A172 (cell line): Measurements from ENCODE around the gene ASCC3. TPM values are rescaled to one million over a fixed set of nuclear protein-coding genes. Genes with fewer than 3 reads are reported as not detected.
"Not testable (repeated sequence)": the region's sequence is repeated elsewhere in the genome, so short reads cannot be mapped to it uniquely, and the experiment has no call there.

ENCODE experiments used
- DNase-seq: peaks from one replicate; pipeline ENCODE4 v3.0.0-alpha.2; 2015; ENCODE audit warnings: low spot score
- total RNA-seq: library from RNA; depleted of rRNA; stranded (reverse); fragments of >200 nt; shearing (Covaris generic); gene quantifications from 2 replicates; pipeline ENCODE4 v1.2.3, GENCODE V29; 2014; rRNA removed

ASCC3 gene
- total RNA-seq, result 39.4 and 41.7 TPM in 2 replicates

GRCh38 chr6:100880853-100881706 lies at the start of gene ASCC3:
TSS of gene ASCC3 (minus strand) at chr6:100881329. CDS start at chr6:100867997, 13,332 bp downstream.
- peak; percentile 80 for DNase-seq

GRCh38 chr6:100925749-100926148 lies 44.6 kb upstream of the ASCC3 start:
- no peak for DNase-seq

GRCh38 chr6:100924534-100925227 lies 43.6 kb upstream of the ASCC3 start:
- no peak for DNase-seq

- DNase-seq, result no peak
These were observed 42.5 kb upstream of the ASCC3 start for GRCh38 chr6:100923481-100924165.

GRCh38 chr6:100920028-100920605 lies 39.0 kb upstream of the ASCC3 start:
- no peak for DNase-seq

- DNase-seq, result no peak
These were observed 37.0 kb upstream of the ASCC3 start for GRCh38 chr6:100918152-100918551.

GRCh38 chr6:100915876-100916275 lies 34.7 kb upstream of the ASCC3 start:
- no peak for DNase-seq

- DNase-seq, result no peak
These were observed 32.5 kb upstream of the ASCC3 start for GRCh38 chr6:100913400-100914276.

GRCh38 chr6:100906325-100906724 lies 25.2 kb upstream of the ASCC3 start:
- DNase-seq, result no peak

- DNase-seq, result no peak
These were observed 23.9 kb upstream of the ASCC3 start for GRCh38 chr6:100905067-100905466.

GRCh38 chr6:100904316-100904715 lies 23.2 kb upstream of the ASCC3 start:
- no peak for DNase-seq

GRCh38 chr6:100901582-100901981 lies 20.5 kb upstream of the ASCC3 start:
- no peak for DNase-seq

- no peak for DNase-seq
These were observed 18.1 kb upstream of the ASCC3 start for GRCh38 chr6:100899202-100899601.

GRCh38 chr6:100897671-100898070 lies 16.5 kb upstream of the ASCC3 start:
- DNase-seq, result no peak

GRCh38 chr6:100893743-100894142 lies 12.6 kb upstream of the ASCC3 start:
- no peak for DNase-seq

- no peak for DNase-seq
These were observed 11.6 kb upstream of the ASCC3 start for GRCh38 chr6:100892693-100893092.

GRCh38 chr6:100892116-100892515 lies 11.0 kb upstream of the ASCC3 start:
- no peak for DNase-seq

GRCh38 chr6:100891079-100891478 lies 9.9 kb upstream of the ASCC3 start:
- no peak for DNase-seq

GRCh38 chr6:100890646-100891045 lies 9.5 kb upstream of the ASCC3 start:
- DNase-seq, result not testable (repeated sequence)

GRCh38 chr6:100889351-100889750 lies 8.2 kb upstream of the ASCC3 start:
- DNase-seq, result no peak

GRCh38 chr6:100886076-100886475 lies 4.9 kb upstream of the ASCC3 start:
- no peak for DNase-seq
